NCI-H187 (cell line): ENCODE results near the gene PBX2.
"Not testable (repeated sequence)": the region's sequence is repeated elsewhere in the genome, so short reads cannot be mapped to it uniquely, and the experiment has no call there.

ENCODE experiments used
- DNase-seq, 2 experiments: peaks; one replicate each; lab custom pipeline; 2025; lab: John Stamatoyannopoulos, UW

PBX2 gene

GRCh38 chr6:32190054-32190851 lies at the start of gene PBX2:
PBX2 (minus strand) TSS chr6:32190202; CDS start chr6:32189915, 287 bp downstream.
- peak; percentile 20 to 36 for DNase-seq

- DNase-seq: no peak
Measured at GRCh38 chr6:32239462-32239861, 49.5 kb upstream of the PBX2 start.

GRCh38 chr6:32234934-32235333 lies 44.9 kb upstream of the PBX2 start:
- DNase-seq: no peak

GRCh38 chr6:32226434-32226833 lies 36.4 kb upstream of the PBX2 start:
- DNase-seq: no peak

- no peak for DNase-seq
Measured at GRCh38 chr6:32224696-32225095, 34.7 kb upstream of the PBX2 start.

- no peak for DNase-seq
Measured at GRCh38 chr6:32223258-32224235, 33.5 kb upstream of the PBX2 start, which contains the start of gene NOTCH4. NOTCH4 (minus strand) TSS chr6:32224067; CDS start chr6:32223928, 139 bp downstream.

GRCh38 chr6:32222333-32223230 lies 32.6 kb upstream of the PBX2 start:
- no peak for DNase-seq

GRCh38 chr6:32220021-32220420 lies 30.0 kb upstream of the PBX2 start:
- no peak for DNase-seq

GRCh38 chr6:32218167-32218566 lies 28.2 kb upstream of the PBX2 start:
- no peak for DNase-seq

GRCh38 chr6:32216998-32217397 lies 27.0 kb upstream of the PBX2 start:
- no peak for DNase-seq

GRCh38 chr6:32216285-32216684 lies 26.3 kb upstream of the PBX2 start:
- DNase-seq: no peak

GRCh38 chr6:32215617-32216016 lies 25.6 kb upstream of the PBX2 start:
- DNase-seq: no peak

GRCh38 chr6:32214126-32214525 lies 24.1 kb upstream of the PBX2 start:
- no peak for DNase-seq

GRCh38 chr6:32213649-32214048 lies 23.6 kb upstream of the PBX2 start:
- no peak for DNase-seq

- DNase-seq: no peak
Measured at GRCh38 chr6:32212076-32212760, 22.2 kb upstream of the PBX2 start.

GRCh38 chr6:32211432-32211831 lies 21.4 kb upstream of the PBX2 start:
- not testable (repeated sequence) for DNase-seq

- no peak for DNase-seq
Measured at GRCh38 chr6:32210191-32210601, 20.2 kb upstream of the PBX2 start.

GRCh38 chr6:32208996-32209395 lies 19.0 kb upstream of the PBX2 start:
- no peak for DNase-seq

- DNase-seq: no peak
Measured at GRCh38 chr6:32204268-32204715, 14.3 kb upstream of the PBX2 start.

- DNase-seq: no peak
Measured at GRCh38 chr6:32203426-32204267, 13.6 kb upstream of the PBX2 start.
